GM19193 (cell line): ENCODE measurements around the gene PIBF1.

ENCODE experiments used
- POLR2A ChIP-seq: IDR thresholded peaks from 4 replicates; pipeline ENCODE4 v1.6.1; 2011; ENCODE audit not compliant: insufficient read depth, insufficient read length; ENCODE audit errors: extremely low read depth

The PIBF1 gene

DNA sequence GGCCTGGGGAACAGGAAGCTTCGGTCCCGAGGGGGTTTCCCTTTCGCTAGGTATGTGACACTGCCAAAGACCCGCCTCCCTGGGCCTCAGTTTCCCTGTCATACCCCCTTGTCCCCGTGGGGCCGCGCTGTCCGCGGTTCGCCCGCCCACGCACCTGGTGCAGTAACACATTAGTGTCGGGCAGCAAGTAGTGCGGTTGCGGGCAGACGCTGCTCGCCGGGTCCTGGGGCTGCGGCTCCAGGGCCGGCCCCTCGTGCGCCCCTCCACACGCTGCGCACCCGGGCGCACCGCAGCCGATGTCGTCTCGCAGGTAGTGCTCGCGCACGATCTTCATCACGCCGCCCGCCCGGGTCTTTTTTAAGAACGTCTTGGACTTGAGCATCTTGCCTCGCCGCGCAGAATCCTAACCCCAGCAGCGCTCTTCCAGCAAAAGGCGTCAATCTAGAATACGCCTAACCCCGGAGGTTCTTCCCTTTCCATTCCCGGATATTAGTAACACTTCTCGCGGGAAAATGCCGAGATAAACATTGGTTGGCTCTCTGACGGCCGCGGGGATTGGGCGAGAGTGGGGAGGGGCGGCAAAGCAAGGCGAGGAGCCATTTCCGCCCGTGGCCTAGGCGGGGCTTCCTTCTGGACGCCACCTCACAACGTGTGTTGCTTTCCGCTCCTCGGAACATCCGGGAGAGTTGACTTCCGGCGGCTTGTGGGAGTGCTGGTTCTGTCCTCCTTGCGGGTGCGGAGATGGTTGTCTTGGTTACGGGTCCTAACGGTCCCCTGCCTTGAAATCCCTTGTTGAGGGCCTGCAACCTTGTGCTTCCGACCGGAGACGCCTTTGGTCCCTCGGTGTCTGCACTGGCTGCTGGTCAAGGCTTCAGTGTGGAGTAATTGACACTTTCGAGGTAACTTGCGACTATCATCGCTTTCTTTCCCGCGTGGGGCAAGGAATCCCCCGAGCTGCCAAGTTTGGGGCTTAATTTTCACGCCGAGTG lies at the start of gene PIBF1, which contains the start of gene DIS3:
PIBF1 (plus strand) TSS at position 683 of the 989 bp plus-strand sequence. CDS start 1,337 bp downstream, outside the sequence.
DIS3 (minus strand) TSS at position 450 of the 989 bp plus-strand sequence; CDS start at position 382, 68 bp downstream.
- TF ChIP-seq POLR2A: peak; percentile 80

DNA sequence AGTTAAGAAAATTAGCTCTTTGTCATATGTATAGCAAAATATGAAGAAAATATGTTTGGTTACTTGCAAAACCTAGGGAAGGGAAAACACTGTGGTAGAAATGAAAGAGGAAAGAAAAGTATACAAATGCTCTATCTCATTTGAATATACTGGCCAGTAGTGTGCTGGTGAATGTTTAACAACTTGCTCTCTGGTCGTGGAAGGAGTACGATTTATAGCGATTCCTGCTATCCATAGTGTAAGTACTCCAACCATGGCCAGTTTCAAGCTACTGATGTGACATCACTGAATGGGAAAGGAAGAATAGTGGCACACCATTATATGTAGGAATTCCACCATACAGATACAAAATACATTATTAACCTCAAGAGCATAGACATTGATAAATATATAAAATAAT lies 44.9 kb upstream of the PIBF1 start:
- TF ChIP-seq POLR2A: no peak

GRCh38 chr13:72740015-72740414 lies 41.9 kb upstream of the PIBF1 start:
- TF ChIP-seq POLR2A: no peak

GRCh38 chr13:72745260-72745659 lies 36.7 kb upstream of the PIBF1 start:
- TF ChIP-seq POLR2A: no peak

DNA sequence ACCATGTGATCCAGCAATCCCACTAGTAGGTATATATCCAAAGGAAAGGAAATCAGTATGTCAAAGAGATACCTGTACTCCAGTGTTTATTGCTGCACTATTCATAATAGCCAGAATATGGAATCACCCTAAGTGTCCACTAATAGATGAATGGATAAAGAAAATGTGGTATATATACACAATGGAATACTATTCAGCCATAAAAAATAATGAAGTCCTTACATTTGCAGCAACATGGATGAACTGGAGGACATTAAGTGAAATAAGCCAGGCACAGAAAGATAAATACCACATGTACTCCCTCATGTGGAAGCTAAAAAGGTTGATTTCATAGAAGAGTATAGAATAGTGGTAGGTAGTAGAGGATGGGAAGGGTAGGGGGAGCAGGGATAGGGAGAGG lies 30.7 kb upstream of the PIBF1 start:
- no peak for TF ChIP-seq POLR2A

GRCh38 chr13:72754111-72754510 lies 27.8 kb upstream of the PIBF1 start:
- TF ChIP-seq POLR2A: no peak

GRCh38 chr13:72757792-72758535 lies 24.0 kb upstream of the PIBF1 start:
- no peak for TF ChIP-seq POLR2A

DNA sequence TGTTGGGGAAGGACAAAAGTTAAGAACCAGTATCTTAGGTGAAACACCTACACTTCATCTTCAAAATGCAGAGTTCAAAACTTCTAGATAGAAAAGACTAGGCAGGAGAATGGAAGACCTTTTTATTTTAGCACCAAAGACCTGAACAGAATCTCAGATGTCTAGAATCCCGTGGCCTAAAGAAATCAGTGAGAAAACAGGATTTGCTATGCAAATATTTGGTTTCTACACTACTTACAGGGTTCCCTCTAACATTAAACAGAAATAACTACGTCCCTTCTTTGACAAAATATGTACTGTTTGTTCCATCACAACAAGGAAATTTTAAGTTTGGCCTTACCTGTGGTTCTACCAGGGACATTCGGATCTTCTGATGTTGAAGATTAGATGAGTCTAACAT lies 21.7 kb upstream of the PIBF1 start:
- no peak for TF ChIP-seq POLR2A

- no peak for TF ChIP-seq POLR2A
Measured at GRCh38 chr13:72763411-72763810, 18.5 kb upstream of the PIBF1 start.

DNA sequence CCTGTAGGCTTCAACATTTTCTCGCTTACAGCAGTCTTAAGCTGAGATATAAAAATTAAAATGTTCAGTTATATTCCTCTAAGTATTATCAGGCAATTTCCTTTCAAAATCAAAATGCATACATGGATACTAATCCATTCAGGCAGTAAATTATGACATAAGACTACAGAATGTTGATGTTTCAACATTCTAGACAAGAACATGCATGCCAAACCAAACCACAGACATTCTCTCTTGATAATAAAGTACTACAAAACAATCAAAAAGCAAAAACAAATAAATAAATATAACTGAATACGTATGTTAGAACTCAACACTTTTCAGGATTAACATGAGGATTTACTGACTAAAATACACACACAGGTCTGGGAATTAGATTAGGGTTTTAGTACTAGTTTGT lies 7.9 kb upstream of the PIBF1 start:
- TF ChIP-seq POLR2A: no peak

DNA sequence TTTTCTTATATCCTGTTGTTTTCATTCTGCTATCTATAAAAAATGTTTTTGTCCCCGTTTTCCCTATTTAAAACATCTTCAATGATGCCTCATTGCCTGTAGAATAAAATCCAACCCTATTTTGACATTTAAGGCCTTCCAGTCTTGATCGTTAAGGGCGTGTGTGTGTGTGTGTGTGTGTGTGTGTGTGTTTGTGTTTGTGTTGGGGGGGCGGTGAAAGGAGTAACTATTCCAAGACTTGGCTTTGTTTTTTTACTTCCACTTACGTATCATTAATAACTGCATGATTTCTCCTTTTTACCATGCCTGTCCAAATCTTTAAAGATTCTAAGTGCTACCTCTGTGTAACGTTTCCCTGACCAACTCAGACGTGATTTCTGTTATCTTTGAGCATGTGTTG lies 784 bp downstream of the PIBF1 start:
- no peak for TF ChIP-seq POLR2A

- TF ChIP-seq POLR2A: no peak
Measured at GRCh38 chr13:72788831-72789230, 6.9 kb downstream of the PIBF1 start.

- TF ChIP-seq POLR2A: no peak
Measured at GRCh38 chr13:72792640-72793039, 10.7 kb downstream of the PIBF1 start.

- no peak for TF ChIP-seq POLR2A
Measured at GRCh38 chr13:72798817-72799216, 16.9 kb downstream of the PIBF1 start.

DNA sequence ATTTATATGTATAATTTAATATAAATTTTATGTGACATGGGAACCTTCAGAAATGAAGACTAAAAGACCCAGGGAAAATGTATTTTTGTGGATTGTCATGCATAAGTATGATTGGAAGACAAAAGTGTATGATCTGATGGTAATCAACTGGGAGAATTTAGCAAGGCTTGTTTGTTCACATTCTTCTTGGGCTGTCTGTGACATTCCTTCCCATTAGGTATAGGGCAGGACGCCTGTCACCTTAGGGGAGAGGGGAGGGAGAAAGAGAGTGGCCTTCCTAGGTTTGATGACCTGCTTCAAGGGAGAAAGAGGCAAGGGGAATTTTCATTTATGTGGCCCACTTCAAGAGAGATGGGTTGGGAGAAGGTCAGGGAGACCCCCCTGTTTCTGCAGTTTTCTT lies 22.4 kb downstream of the PIBF1 start:
- no peak for TF ChIP-seq POLR2A
